Tibial nerve (tissue), 4 donors: ENCODE results near the gene FAR1. TPM values are rescaled to one million over a fixed set of nuclear protein-coding genes. Genes with fewer than 3 reads are reported as not detected.
"Not testable (repeated sequence)": the region's sequence is repeated elsewhere in the genome, so short reads cannot be mapped to it uniquely, and the experiment has no call there.

Source experiments
- DNase-seq, 2 donors: peaks; one replicate each; pipeline ENCODE4 v3.0.0-alpha.2; 2019; ENCODE audit warnings: low spot score in 2 of 2
- H3K27ac ChIP-seq, 4 donors: fragments of 200-600 bp; sonication (generic) in 3 of 4; one replicate each; pipeline ENCODE4 v1.5.1; 2017 to 2019; ENCODE audit warnings: mild to moderate bottlenecking in 1 of 4
- H3K27me3 ChIP-seq, 2 donors: fragments of 200-600 bp; sonication (generic) in 1 of 2; one replicate each; pipeline versions ENCODE4 v1.5.1 to v1.6.0; 2017 to 2019
- H3K36me3 ChIP-seq, 3 donors: fragments of 200-600 bp; sonication (generic); one replicate each; pipeline ENCODE4 v1.5.1; 2018 to 2019
- H3K4me1 ChIP-seq, 4 donors: fragments of 200-600 bp; sonication (generic) in 3 of 4; one replicate each; pipeline ENCODE4 v1.5.1; 2017 to 2019
- H3K4me3 ChIP-seq, 4 donors: fragments of 200-600 bp; sonication (generic) in 3 of 4; one replicate each; pipeline ENCODE4 v1.5.1; 2017 to 2019; ENCODE audit warnings: mild to moderate bottlenecking in 1 of 4, moderate library complexity in 1 of 4
- H3K9me3 ChIP-seq, 4 donors: fragments of 200-600 bp; sonication (generic) in 3 of 4; one replicate each; pipeline ENCODE4 v1.5.1; 2017 to 2019
- EP300 ChIP-seq, 2 donors: sonication (generic); formaldehyde crosslinking; IDR thresholded peaks; one replicate each; pipeline ENCODE4 v1.6.1; 2017; ENCODE audit warnings: antibody characterized with exemption in 2 of 2, mild to moderate bottlenecking in 1 of 2
- POLR2A ChIP-seq, 2 donors: fragments of 450-650 bp; IDR thresholded peaks; one replicate each; pipeline ENCODE4 v1.6.1; 2017; ENCODE audit warnings: antibody characterized with exemption in 2 of 2, mild to moderate bottlenecking in 2 of 2, moderate library complexity in 2 of 2
- WGBS, 2 donors: methylation state at CpG; one replicate each; pipeline ENCODE4 v1.1.5; 2018; 5-methylcytosine and 5-hydroxymethylcytosine counted together
- total RNA-seq, 4 donors: library from RNA; depleted of rRNA; stranded (reverse); fragments of >200 nt; gene quantifications; one replicate each; pipeline ENCODE4 v1.1.0, GENCODE V29; 2016
- TF ChIP-seq, protein P1 (sequence below), 5 experiments: fragments of 200-600 bp in 3 of 5; fragments of 450-650 bp in 2 of 5; sonication (generic) in 3 of 5; IDR thresholded peaks; one replicate each; pipeline ENCODE4 v1.5.1; 2016 to 2019; ENCODE audit warnings: antibody characterized with exemption in 5 of 5, mild to moderate bottlenecking in 3 of 5, moderate library complexity in 2 of 5

Gene FAR1
- total RNA-seq, 4 donors from 2014 or later: 54.6 to 64.0 (median 60.3) TPM

DNA sequence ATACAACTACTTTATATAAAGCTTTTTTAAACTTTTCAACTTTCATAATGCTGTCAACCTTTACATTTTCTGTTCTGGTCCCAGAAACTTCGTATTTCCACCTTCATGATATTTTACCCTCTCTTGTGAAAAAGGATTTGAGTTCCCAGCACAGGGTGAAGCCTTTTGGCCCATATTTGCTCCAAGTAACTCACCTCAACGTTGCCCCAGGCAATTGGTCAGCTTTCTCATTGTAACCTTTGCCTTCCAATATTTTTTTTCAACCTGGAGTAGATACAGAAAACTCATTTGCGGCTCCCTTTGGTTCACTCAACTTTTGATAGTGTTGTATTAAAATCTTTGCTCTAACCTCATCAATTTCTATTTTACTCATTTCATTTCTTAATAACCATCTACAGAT, 21.1 kb upstream of the FAR1 start:
- 74% methylated on average over 3 of the region's 3 CpGs for WGBS, 2 donors
- no peak for TF ChIP-seq POLR2A (IDR thresholded peaks at IDR 0.05)
- TF ChIP-seq, protein P1, sequence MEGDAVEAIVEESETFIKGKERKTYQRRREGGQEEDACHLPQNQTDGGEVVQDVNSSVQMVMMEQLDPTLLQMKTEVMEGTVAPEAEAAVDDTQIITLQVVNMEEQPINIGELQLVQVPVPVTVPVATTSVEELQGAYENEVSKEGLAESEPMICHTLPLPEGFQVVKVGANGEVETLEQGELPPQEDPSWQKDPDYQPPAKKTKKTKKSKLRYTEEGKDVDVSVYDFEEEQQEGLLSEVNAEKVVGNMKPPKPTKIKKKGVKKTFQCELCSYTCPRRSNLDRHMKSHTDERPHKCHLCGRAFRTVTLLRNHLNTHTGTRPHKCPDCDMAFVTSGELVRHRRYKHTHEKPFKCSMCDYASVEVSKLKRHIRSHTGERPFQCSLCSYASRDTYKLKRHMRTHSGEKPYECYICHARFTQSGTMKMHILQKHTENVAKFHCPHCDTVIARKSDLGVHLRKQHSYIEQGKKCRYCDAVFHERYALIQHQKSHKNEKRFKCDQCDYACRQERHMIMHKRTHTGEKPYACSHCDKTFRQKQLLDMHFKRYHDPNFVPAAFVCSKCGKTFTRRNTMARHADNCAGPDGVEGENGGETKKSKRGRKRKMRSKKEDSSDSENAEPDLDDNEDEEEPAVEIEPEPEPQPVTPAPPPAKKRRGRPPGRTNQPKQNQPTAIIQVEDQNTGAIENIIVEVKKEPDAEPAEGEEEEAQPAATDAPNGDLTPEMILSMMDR (IDR thresholded peaks at IDR 0.05): no peak
- no peak for TF ChIP-seq EP300 (IDR thresholded peaks at IDR 0.05)
- H3K4me3 ChIP-seq: no peak overlapping the region

DNA sequence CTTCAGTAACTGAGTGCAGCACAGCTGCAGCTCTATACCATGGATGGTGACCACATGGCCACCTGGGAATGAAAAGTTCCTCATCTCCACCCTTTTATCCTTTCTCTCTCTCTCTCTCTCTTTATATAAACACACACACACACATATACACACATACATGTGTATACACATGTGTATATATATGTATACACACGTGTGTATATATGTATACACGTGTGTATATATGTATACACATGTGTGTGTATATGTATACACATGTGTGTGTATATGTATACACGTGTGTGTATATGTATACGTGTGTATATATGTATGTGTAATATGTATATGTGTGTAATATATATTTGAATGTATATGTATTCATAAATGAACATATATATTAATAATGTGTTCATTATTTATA, 18.8 kb upstream of the FAR1 start:
- Histone ChIP-seq H3K27me3 (no peaks in the 10 kb centered on the region), H3K4me1 (no peaks in the 10 kb centered on the region), H3K9me3 (no peaks in the 10 kb centered on the region), H3K4me3 (no peak overlapping the region), H3K27ac (no peak overlapping the region), H3K36me3 (no peaks in the 10 kb centered on the region)
- WGBS, 2 donors: 50 to 95% methylated on average over 4 of the region's 4 CpGs
- DNase-seq: no peak
- no peak for TF ChIP-seq EP300 (IDR thresholded peaks at IDR 0.05)
- TF ChIP-seq POLR2A (IDR thresholded peaks at IDR 0.05): no peak
- TF ChIP-seq, protein P1 (IDR thresholded peaks at IDR 0.05): no peak

More for the DNA sequence above, 21.1 kb upstream of the FAR1 start:
- H3K27ac ChIP-seq: no peak overlapping the region
- H3K9me3 ChIP-seq: no peaks in the 10 kb centered on the region
- DNase-seq: no peak
- H3K36me3 ChIP-seq: no peaks in the 10 kb centered on the region
- H3K4me1 ChIP-seq: no peaks in the 10 kb centered on the region
- H3K27me3 ChIP-seq: no peaks in the 10 kb centered on the region

DNA sequence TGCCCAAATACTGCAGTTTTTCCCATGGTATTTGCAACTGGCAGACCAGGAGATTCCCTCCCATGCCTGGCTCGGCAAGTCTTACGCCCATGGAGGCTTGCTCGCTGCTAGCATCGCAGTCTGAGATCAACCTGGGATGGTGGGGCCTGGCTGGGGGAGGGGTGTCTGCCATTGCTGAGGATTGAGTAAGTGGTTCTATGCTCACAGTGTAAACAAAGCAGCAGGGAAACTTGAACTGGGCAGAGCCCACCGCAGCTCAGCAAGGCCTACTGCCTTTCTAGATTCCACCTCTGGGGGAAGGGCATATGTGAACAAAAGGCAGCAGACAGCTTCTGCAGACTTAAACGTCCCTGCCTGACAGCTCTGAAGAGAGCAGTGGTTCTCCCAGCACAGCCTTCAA, 17.0 kb upstream of the FAR1 start:
- 66 to 73% methylated on average over 6 of the region's 6 CpGs for WGBS, 2 donors
- not testable (repeated sequence) for H3K9me3 ChIP-seq, DNase-seq, H3K4me1 ChIP-seq, H3K4me3 ChIP-seq, H3K27me3 ChIP-seq, H3K36me3 ChIP-seq, H3K27ac ChIP-seq

DNA sequence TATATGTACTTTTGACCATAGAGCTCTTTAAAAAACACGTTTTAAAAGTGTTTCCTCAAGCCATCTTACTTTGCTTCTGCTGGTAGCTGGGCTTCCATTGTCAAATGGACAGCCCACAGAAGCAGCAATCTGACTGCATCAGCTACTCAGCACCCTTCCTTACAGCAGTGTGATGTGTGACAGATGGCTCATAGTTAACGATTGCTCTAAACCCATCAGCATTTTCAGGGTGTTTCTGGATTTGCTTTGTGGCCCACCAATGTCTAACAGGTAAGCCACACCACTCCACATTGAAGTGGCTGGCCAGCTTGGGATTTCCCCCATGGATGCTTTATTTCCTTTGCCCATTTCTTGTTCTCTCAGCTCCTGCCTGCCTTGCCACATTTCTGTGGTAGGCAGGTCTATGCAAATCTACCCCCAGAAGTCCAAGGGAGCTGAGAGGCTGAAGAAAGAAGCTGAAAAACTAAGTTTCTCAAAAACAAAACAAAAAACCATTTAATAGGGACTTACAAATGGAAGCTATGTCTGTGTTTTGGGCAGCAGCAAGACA, 7.3 kb upstream of the FAR1 start:
- no peak for DNase-seq
- no peaks in the 10 kb centered on the region for H3K4me1 ChIP-seq
- H3K27me3 ChIP-seq: no peaks in the 10 kb centered on the region
- no peaks in the 10 kb centered on the region for H3K36me3 ChIP-seq
- no peak overlapping the region for H3K27ac ChIP-seq
- WGBS, 2 donors: 26 to 55% methylated on average over 2 of the region's 2 CpGs
- no peak overlapping the region for H3K4me3 ChIP-seq
- TF ChIP-seq POLR2A (IDR thresholded peaks at IDR 0.05) (no peak), EP300 (IDR thresholded peaks at IDR 0.05) (no peak)
- TF ChIP-seq, protein P1 (IDR thresholded peaks at IDR 0.05): no peak
- H3K9me3 ChIP-seq: peaks cover 0 to 34% (median 0%) of the 10 kb centered on the region in 4 donors

DNA sequence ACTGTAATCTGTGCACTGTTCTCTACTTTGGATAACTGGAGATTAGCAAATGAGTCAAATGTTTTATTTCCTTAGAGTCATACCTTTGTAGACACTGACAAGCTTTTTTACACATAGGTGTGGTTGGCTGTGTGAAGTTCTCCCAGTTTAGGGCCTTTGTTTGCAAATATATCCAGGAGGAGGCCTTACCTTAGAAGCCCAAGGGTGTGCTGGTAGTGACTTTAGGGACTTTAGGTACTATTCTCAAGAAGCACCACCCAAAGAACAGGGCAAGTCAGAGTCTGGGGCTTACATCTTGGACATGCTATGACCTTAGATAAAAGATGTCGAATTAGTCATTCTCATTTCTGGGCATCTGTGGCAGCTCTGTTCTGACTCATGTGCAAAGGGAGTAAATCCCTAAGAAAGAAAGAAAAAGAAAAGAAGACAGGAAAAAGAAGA, 4.8 kb upstream of the FAR1 start:
- Histone ChIP-seq H3K27ac (no peak overlapping the region), H3K9me3 (peaks cover 0 to 15% (median 0%) of the 10 kb centered on the region in 4 donors), H3K4me3 (no peak overlapping the region), H3K27me3 (no peaks in the 10 kb centered on the region), H3K4me1 (peaks cover 0 to 7% (median 2%) of the 10 kb centered on the region in 4 donors), H3K36me3 (no peaks in the 10 kb centered on the region)
- WGBS, 2 donors: 84 to 95% methylated on average over 1 of the region's 1 CpG
- TF ChIP-seq, protein P1 (IDR thresholded peaks at IDR 0.05): no peak
- TF ChIP-seq POLR2A (IDR thresholded peaks at IDR 0.05) (no peak), EP300 (IDR thresholded peaks at IDR 0.05) (no peak)
- no peak for DNase-seq

DNA sequence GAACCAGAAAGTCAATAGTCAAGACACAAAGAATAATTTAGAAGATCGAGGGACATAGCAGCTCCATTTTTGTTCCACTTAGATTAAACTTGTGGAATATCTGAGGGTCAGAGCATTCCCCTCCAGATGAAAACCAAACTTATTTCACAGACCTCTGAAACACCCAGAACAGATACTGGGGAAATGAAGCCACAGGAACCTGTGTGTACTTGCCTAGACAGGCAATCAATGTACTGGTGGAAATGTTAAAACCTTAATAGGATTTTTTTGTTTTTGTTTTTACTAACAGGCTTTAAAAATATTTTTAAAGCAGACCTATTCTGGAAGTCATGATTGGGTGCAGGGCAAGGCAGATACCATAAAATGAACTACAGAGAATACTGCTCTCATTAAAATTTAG, 4.1 kb upstream of the FAR1 start:
- no peaks in the 10 kb centered on the region for H3K36me3 ChIP-seq
- 92% methylated on average over 1 of the region's 1 CpG for WGBS, 2 donors
- TF ChIP-seq, protein P1 (IDR thresholded peaks at IDR 0.05): no peak
- TF ChIP-seq POLR2A (IDR thresholded peaks at IDR 0.05): no peak
- TF ChIP-seq EP300 (IDR thresholded peaks at IDR 0.05): no peak
- no peak overlapping the region for H3K27ac ChIP-seq
- H3K9me3 ChIP-seq: peaks cover 0 to 8% (median 0%) of the 10 kb centered on the region in 4 donors
- H3K4me1 ChIP-seq: peaks cover 0 to 10% (median 2%) of the 10 kb centered on the region in 4 donors
- DNase-seq: no peak
- H3K27me3 ChIP-seq: no peaks in the 10 kb centered on the region
- no peak overlapping the region for H3K4me3 ChIP-seq
